ENCODE results near the gene HSD17B1. TPM values are rescaled to one million over a fixed set of nuclear protein-coding genes. Genes with fewer than 3 reads are reported as not detected.

Gene HSD17B1
- total and polyA plus RNA-seq, 2 of the 13 experiments (the other 11 are each of a cell fraction or from before 2014, with no cell fraction given) = 0.54 to 0.93 TPM

- TF ChIP-seq PATZ1 (CRISPR knock-in tag; IDR thresholded peaks at IDR 0.05) (peak; percentile 92), ZFY (CRISPR knock-in tag; IDR thresholded peaks at IDR 0.05) (peak; percentile 99), ZNF687 (CRISPR knock-in tag; IDR thresholded peaks at IDR 0.05) (peak; percentile 99), TFAP4 (IDR thresholded peaks at IDR 0.05; ENCODE audit: borderline replicate concordance, low read depth) (peak; percentile 58; the same call in 1 of the 2 replicates), PHF5A (CRISPR knock-in tag; IDR thresholded peaks at IDR 0.05; ENCODE audit: low read depth, unreplicated experiment) (no peak), KDM3A (CRISPR knock-in tag; IDR thresholded peaks at IDR 0.05; ENCODE audit: low read depth) (peak; percentile 93), RAD51 (IDR thresholded peaks at IDR 0.05; ENCODE audit: borderline replicate concordance) (no peak), ZNF589 (CRISPR knock-in tag; conservative IDR thresholded peaks at IDR 0.05) (peak; percentile 87; the same call in 1 of the 2 replicates), DR1 (CRISPR knock-in tag; IDR thresholded peaks at IDR 0.05) (peak; percentile 91), HMG20A (CRISPR knock-in tag; IDR thresholded peaks at IDR 0.05; ENCODE audit: borderline replicate concordance) (peak; percentile 20; the same call in 1 of the 2 replicates), TAF1 (CRISPR knock-in tag; IDR thresholded peaks at IDR 0.05) (peak; percentile 97), MYNN (CRISPR knock-in tag; IDR thresholded peaks at IDR 0.05; ENCODE audit: low read depth) (no peak; the same call in 1 of the 2 replicates), FOXA1 (IDR thresholded peaks at IDR 0.05) (no peak), FOXA1 (CRISPR knock-in tag; IDR thresholded peaks at IDR 0.05) (no peak), GATAD2A (CRISPR knock-in tag; IDR thresholded peaks at IDR 0.05) (peak; percentile 74), ELF4 (CRISPR knock-in tag; IDR thresholded peaks at IDR 0.05; ENCODE audit: borderline replicate concordance) (no peak), HIVEP1 (CRISPR knock-in tag; IDR thresholded peaks at IDR 0.05) (peak; percentile 95), CENPX (CRISPR knock-in tag; IDR thresholded peaks at IDR 0.05) (no peak), ZNF616 (CRISPR knock-in tag; IDR thresholded peaks at IDR 0.05; ENCODE audit: low read depth) (peak; percentile 91), ZFP91 (CRISPR knock-in tag; IDR thresholded peaks at IDR 0.05; ENCODE audit: borderline replicate concordance) (peak; percentile 88)
Measured at GRCh38 chr17:42554250-42555121, 1.8 kb downstream of the HSD17B1 start (continued).
